ENCODE measurements around the gene SEM1. TPM values are rescaled to one million over a fixed set of nuclear protein-coding genes. Genes with fewer than 3 reads are reported as not detected.
"Not testable (repeated sequence)": the region's sequence is repeated elsewhere in the genome, so short reads cannot be mapped to it uniquely, and the experiment has no call there.

The SEM1 gene
- total RNA-seq, 1 donor from 2014 or later = 73.5 TPM

DNA sequence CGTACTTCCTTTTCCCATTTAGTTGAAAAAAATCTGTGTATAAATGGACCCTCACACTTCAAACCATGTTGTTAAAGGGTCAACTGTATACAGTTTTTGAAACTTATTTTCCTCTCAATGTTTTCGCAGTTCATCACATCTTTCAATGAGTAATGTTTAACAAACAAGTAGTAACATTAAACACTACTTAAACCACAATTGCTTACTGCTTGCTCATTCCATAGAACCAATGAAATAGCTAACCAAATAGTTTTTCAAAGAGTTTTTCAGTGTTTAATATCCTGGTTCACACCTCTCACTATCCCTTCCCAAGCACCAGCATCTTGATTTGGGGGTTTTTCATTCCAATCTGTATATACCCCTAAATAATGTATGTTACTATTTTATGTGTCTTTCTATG is 9.1 kb downstream of the SEM1 start:
- TF ChIP-seq, protein P1, sequence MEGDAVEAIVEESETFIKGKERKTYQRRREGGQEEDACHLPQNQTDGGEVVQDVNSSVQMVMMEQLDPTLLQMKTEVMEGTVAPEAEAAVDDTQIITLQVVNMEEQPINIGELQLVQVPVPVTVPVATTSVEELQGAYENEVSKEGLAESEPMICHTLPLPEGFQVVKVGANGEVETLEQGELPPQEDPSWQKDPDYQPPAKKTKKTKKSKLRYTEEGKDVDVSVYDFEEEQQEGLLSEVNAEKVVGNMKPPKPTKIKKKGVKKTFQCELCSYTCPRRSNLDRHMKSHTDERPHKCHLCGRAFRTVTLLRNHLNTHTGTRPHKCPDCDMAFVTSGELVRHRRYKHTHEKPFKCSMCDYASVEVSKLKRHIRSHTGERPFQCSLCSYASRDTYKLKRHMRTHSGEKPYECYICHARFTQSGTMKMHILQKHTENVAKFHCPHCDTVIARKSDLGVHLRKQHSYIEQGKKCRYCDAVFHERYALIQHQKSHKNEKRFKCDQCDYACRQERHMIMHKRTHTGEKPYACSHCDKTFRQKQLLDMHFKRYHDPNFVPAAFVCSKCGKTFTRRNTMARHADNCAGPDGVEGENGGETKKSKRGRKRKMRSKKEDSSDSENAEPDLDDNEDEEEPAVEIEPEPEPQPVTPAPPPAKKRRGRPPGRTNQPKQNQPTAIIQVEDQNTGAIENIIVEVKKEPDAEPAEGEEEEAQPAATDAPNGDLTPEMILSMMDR (IDR thresholded peaks at IDR 0.05; ENCODE audit: unreplicated experiment) = no peak
- Mint-ChIP-seq H3K27ac (no peak overlapping the region), H3K4me3 (no peak overlapping the region), H3K4me1 (peaks cover 18% of the 10 kb centered on the region), H3K36me3 (peaks cover 9% of the 10 kb centered on the region), H3K27me3 (ENCODE audit: low read depth) (no peaks in the 10 kb centered on the region), H3K9me3 (peaks cover 6% of the 10 kb centered on the region)
- no peak for DNase-seq (ENCODE audit: low spot score in 2 of 2, unreplicated experiment in 2 of 2)

DNA sequence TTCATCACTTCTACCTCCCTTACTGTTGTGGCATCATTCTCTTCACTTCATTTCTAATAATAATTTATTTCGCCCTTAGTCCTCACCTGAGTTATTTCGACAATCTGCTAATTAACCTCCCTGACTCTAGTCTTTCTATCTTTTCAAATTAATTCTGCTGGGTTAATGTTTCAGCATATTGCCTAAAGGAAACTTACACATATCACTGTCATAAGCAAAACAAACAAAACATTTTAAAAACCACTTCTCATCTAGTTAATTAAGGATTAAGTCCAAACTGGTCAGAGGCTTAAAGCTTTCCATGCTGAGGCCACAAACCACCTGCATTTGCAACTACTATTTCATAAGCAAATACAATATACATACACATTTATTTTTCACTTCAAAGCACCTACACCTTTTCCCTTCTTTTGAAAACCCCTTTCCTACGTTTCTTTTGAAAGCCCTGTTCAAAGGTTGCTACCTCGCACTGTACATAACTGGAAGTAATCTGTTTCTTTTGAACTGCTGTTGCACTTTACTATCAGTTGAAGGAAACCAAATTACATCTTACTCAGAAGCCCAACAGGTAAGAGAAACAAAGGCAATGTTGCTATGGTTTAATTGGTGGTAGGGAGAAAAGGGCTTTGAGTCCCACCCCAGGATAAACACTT is 10.3 kb downstream of the SEM1 start:
- Mint-ChIP-seq H3K9me3 (peaks cover 6% of the 10 kb centered on the region), H3K36me3 (peaks cover 12% of the 10 kb centered on the region), H3K27me3 (ENCODE audit: low read depth) (no peaks in the 10 kb centered on the region), H3K27ac (no peak overlapping the region), H3K4me1 (peaks cover 22% of the 10 kb centered on the region), H3K4me3 (no peak overlapping the region)
- DNase-seq (ENCODE audit: low spot score in 2 of 2, unreplicated experiment in 2 of 2) = no peak
- TF ChIP-seq, protein P1 (IDR thresholded peaks at IDR 0.05; ENCODE audit: unreplicated experiment) = no peak

DNA sequence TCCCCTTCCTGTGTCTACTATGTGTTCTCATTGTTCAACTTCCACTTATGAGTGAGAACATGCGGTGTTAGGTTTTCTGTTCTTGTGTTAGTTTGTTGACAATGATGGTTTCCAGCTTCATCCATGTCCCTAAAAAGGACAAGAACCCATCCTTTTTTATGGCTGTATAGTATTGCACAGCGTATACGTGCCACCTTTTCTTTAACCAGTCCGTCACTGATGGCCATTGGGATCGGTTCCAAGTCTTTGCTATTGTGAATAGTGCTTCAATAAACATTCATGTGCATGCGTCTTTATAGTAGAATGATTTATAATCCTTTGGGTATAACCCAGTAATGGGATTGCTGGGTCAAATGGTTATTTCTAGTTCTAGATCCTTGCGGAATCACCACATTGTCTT is 11.2 kb downstream of the SEM1 start:
- Mint-ChIP-seq H3K4me1 (peaks cover 22% of the 10 kb centered on the region), H3K36me3 (peaks cover 16% of the 10 kb centered on the region)
- DNase-seq (ENCODE audit: low spot score in 2 of 2, unreplicated experiment in 2 of 2); H3K4me3 Mint-ChIP-seq; H3K27me3 Mint-ChIP-seq (ENCODE audit: low read depth); H3K27ac Mint-ChIP-seq; H3K9me3 Mint-ChIP-seq: not testable (repeated sequence)

DNA sequence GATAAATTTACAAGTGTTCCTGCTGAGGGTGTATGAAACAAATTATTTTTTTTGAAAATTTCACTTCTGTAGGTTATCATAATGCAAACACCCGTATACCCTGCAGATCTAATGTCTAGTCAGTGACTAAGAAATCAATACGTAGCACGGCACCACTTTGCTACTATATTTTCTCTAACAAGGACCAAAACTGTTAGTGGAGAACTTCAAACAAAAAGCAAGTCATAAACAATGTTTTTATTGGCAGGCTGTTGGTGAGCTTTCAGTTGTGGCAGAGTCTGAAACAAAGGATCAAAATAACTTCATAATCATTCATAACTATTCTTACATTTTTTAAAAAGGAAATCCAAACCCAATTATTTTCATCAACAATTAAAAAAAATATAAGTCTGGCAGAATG is 11.8 kb downstream of the SEM1 start:
- H3K9me3 Mint-ChIP-seq = peaks cover 6% of the 10 kb centered on the region
- H3K27me3 Mint-ChIP-seq (ENCODE audit: low read depth) = no peaks in the 10 kb centered on the region
- TF ChIP-seq, protein P1 (IDR thresholded peaks at IDR 0.05; ENCODE audit: unreplicated experiment) = no peak
- H3K36me3 Mint-ChIP-seq = peaks cover 16% of the 10 kb centered on the region
- no peak overlapping the region for H3K4me3 Mint-ChIP-seq
- DNase-seq (ENCODE audit: low spot score in 2 of 2, unreplicated experiment in 2 of 2) = no peak
- no peak overlapping the region for H3K27ac Mint-ChIP-seq
- H3K4me1 Mint-ChIP-seq = peaks cover 25% of the 10 kb centered on the region

DNA sequence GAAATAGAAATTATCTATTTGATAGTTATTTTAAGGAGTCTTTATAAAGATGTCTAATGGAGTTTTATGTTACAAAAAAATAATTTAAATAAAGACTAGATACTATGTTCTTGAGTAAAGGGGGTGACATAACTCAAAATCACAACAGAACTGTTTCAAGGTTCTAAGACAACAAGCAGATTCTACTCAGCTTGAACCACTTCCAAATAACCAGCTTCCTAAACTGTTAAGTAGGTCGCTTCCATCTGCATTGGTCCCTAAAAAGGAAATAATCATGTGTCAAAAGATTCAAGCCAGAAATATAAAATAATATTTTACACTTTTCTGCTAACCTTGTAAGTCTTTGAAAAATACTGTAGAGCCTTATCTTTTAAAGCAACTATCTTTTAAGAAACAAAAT is 14.1 kb downstream of the SEM1 start:
- H3K4me1 Mint-ChIP-seq = peaks cover 32% of the 10 kb centered on the region
- H3K36me3 Mint-ChIP-seq = peaks cover 29% of the 10 kb centered on the region
- no peak overlapping the region for H3K4me3 Mint-ChIP-seq
- TF ChIP-seq, protein P1 (IDR thresholded peaks at IDR 0.05; ENCODE audit: unreplicated experiment) = no peak
- DNase-seq (ENCODE audit: low spot score in 2 of 2, unreplicated experiment in 2 of 2) = no peak
- H3K27me3 Mint-ChIP-seq (ENCODE audit: low read depth) = no peaks in the 10 kb centered on the region
- H3K9me3 Mint-ChIP-seq = peaks cover 6% of the 10 kb centered on the region
- no peak overlapping the region for H3K27ac Mint-ChIP-seq

DNA sequence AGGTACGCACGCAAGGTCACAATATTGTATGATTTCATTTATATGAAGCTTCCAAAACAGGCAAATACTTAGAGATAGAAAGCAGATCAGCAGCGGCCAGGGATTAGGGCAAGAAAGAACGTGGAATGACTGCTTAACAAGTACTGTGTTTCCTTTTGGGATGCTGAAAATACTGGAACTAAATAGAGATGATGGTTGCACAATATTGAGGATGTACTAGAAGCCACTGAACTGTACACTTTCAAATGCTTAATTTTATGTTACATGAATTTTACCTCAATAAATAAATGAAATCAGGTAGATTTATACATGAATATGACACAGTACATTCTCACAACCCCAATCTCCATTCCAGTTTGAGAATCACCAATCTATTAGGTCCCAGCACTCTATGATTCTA is 15.6 kb downstream of the SEM1 start:
- Mint-ChIP-seq H3K27me3 (ENCODE audit: low read depth) (no peaks in the 10 kb centered on the region), H3K36me3 (peaks cover 30% of the 10 kb centered on the region), H3K27ac (no peak overlapping the region), H3K4me3 (no peak overlapping the region), H3K9me3 (peaks cover 4% of the 10 kb centered on the region), H3K4me1 (peaks cover 26% of the 10 kb centered on the region)
- TF ChIP-seq, protein P1 (IDR thresholded peaks at IDR 0.05; ENCODE audit: unreplicated experiment) = no peak
- DNase-seq (ENCODE audit: low spot score in 2 of 2, unreplicated experiment in 2 of 2) = no peak
